ENCODE measurements around the gene ARID1A.

The ARID1A gene

DNA sequence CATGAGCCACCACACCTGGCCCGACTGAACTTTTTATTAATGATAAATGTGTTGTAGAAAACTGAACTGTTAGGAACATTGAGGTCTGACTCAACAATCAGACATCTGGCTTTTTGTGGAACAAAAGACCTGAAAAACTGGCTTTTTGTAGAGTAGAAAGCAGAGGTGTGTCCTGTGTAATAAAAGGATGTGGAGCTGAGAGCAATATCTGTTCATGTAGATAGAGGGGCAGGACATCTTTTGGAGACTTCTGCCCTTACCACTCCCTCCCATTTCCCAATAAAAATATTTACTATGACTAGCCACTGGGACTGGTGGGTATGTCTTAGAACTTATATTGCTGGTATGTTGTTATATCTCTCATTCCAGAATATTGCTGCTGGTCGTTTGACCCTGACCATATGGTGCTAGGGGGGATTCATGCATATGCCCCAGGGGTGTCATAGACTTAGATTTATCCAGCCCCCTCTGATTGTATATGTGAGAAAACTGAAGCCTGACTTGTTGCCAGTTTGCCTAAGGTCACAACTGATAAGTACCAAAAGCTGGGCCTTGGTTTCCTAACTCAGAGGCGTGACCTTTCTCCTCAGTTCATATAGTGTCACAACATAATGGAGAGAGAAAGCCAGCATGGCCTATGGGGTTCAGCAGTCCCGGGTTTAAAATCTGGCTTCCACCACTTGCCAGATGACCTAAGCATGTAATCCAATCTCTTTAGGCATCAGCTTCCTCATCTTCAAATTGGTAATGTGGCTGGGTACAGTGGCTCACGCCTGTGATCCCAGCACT, 58.5 kb downstream of the ARID1A start:
- in situ Hi-C loops (cut with MboI; ENCODE audit: low sequenced_read_pairs), result no loop called here

DNA sequence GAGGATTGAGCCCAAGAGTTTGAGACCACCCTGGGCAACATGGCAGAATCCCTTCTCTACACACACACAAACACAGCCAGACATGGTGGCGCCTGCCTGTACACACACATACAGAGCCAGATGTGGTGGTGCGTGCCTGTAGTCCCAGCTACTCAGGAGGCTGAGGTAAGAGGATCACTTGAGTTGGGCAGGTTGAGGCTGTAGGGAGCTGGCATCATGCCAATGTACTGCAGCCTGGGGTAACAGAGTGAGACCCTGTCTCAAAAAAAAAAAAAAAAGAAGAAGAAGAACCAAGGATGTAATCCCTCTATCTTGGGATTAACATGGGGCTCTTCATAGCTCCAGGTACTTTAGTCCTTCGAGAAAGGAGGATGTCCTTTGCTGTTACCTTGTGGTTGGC, 62.5 kb downstream of the ARID1A start:
- in situ Hi-C loops (cut with MboI; ENCODE audit: low sequenced_read_pairs), result no loop called here

GRCh38 chr1:26759531-26759930, 63.7 kb downstream of the ARID1A start:
- in situ Hi-C loops (cut with MboI; ENCODE audit: low sequenced_read_pairs), result no loop called here

DNA sequence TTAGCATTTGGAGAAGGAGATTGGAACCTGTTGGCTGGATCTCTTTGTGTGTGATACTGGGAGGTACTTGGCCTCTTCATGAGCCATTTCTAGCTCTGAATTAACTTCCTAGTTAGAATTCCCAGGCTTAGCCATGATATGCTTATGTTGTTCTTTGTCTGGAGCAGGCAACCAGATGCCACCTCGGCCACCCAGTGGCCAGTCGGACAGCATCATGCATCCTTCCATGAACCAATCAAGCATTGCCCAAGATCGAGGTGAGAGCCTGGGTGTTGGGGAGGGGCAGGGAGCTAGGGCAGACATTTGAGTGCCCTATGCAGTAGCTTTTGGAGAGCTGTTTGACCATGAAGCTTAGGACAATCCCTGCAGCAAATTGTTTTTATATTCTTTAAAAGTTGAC, 65.4 kb downstream of the ARID1A start:
- in situ Hi-C loops (cut with MboI; ENCODE audit: low sequenced_read_pairs), result no loop called here

DNA sequence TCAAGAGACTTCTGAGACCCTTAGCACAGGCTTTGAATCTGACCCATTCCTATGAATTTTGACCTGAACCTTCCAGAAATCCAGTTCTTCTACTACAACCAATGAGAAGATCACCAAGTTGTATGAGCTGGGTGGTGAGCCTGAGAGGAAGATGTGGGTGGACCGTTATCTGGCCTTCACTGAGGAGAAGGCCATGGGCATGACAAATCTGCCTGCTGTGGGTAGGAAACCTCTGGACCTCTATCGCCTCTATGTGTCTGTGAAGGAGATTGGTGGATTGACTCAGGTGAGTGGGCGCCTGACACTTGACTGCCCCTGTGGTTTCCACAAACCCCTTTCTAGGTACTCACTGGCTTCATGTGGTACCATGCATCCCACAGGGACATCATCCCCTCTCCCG, 71.9 kb downstream of the ARID1A start:
- in situ Hi-C loops (cut with MboI; ENCODE audit: low sequenced_read_pairs), result no loop called here

- in situ Hi-C loops (cut with MboI; ENCODE audit: low sequenced_read_pairs), result no loop called here
Observed at GRCh38 chr1:26768755-26769154, 72.9 kb downstream of the ARID1A start.

- in situ Hi-C loops (cut with MboI; ENCODE audit: low sequenced_read_pairs), result no loop called here
Observed at GRCh38 chr1:26771285-26771642, 75.4 kb downstream of the ARID1A start.

GRCh38 chr1:26771643-26772321, 76.0 kb downstream of the ARID1A start:
- in situ Hi-C loops (cut with MboI; ENCODE audit: low sequenced_read_pairs), result no loop called here

- in situ Hi-C loops (cut with MboI; ENCODE audit: low sequenced_read_pairs), result no loop called here
Observed at GRCh38 chr1:26772687-26773086, 76.9 kb downstream of the ARID1A start.

GRCh38 chr1:26774462-26774861, 78.6 kb downstream of the ARID1A start:
- in situ Hi-C loops (cut with MboI; ENCODE audit: low sequenced_read_pairs), result no loop called here

DNA sequence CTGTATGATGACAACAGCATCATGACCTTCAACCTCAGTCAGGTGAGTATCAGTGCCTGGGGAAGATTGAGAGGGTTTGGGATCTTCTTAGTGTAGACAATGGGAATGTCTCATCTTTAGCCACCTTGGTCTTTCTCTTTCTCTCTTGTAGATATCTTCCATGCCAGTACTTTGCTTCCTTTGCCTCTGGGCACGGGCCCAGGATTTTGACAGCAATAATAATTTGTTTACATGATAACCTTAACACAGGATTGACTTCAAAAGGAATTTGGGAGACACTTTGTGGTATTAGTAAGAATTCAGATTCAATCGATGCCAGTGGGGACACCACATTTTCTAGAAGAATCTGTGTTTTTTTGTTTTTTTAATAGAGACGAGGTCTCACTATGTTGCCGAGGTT, 79.9 kb downstream of the ARID1A start:
- in situ Hi-C loops (cut with MboI; ENCODE audit: low sequenced_read_pairs), result no loop called here

DNA sequence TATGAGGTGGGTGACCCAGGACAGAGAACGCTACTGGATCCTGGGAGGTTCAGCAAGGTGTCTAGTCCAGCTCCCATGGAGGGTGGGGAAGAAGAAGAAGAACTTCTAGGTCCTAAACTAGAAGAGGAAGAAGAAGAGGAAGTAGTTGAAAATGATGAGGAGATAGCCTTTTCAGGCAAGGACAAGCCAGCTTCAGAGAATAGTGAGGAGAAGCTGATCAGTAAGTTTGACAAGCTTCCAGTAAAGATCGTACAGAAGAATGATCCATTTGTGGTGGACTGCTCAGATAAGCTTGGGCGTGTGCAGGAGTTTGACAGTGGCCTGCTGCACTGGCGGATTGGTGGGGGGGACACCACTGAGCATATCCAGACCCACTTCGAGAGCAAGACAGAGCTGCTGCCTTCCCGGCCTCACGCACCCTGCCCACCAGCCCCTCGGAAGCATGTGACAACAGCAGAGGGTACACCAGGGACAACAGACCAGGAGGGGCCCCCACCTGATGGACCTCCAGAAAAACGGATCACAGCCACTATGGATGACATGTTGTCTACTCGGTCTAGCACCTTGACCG, 83.4 kb downstream of the ARID1A start:
- in situ Hi-C loops (cut with MboI; ENCODE audit: low sequenced_read_pairs), result no loop called here

- in situ Hi-C loops (cut with MboI; ENCODE audit: low sequenced_read_pairs), result no loop called here
Observed at GRCh38 chr1:26780344-26780957, 84.6 kb downstream of the ARID1A start.

GRCh38 chr1:26781206-26781825, 85.5 kb downstream of the ARID1A start:
- in situ Hi-C loops (cut with MboI; ENCODE audit: low sequenced_read_pairs), result no loop called here

DNA sequence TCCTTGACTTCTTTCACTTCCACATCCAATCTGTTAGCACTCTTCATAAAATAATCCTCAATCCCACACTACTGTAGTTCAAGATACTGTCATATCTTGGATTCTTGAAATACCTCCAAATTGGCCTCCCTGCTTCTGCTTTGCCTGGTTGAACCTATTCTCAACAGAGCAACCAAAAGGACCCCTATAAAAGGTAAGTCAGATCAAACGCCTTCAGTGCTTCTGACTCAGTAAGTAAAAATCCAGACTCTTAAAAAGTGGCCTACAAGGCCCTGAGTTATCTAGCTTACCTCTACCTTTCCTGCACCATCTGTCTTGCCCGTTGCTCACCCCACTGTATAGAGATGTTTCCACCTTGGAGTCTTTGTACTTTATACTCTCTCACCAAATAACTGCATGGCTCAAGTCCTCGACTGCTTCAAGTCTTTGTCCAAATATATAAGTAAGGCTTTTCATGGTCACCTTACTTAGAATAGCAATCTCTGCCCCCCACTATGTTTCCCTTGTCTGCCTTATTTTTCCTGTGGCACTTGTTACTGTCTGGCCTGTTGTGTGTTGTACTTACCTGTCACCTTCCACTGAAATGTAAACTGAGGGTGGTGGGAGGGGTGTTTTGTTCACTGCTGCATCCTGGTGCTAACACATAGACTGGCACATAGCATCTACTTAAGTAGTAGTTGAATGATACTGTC, 86.9 kb downstream of the ARID1A start:
- in situ Hi-C loops (cut with MboI; ENCODE audit: low sequenced_read_pairs), result no loop called here

- in situ Hi-C loops (cut with MboI; ENCODE audit: low sequenced_read_pairs), result no loop called here
Observed at GRCh38 chr1:26783646-26784022, 87.8 kb downstream of the ARID1A start.

GRCh38 chr1:26784023-26784871, 88.4 kb downstream of the ARID1A start:
- in situ Hi-C loops (cut with MboI; ENCODE audit: low sequenced_read_pairs), result no loop called here

- in situ Hi-C loops (cut with MboI; ENCODE audit: low sequenced_read_pairs), result no loop called here
Observed at GRCh38 chr1:26784886-26785285, 89.1 kb downstream of the ARID1A start.

DNA sequence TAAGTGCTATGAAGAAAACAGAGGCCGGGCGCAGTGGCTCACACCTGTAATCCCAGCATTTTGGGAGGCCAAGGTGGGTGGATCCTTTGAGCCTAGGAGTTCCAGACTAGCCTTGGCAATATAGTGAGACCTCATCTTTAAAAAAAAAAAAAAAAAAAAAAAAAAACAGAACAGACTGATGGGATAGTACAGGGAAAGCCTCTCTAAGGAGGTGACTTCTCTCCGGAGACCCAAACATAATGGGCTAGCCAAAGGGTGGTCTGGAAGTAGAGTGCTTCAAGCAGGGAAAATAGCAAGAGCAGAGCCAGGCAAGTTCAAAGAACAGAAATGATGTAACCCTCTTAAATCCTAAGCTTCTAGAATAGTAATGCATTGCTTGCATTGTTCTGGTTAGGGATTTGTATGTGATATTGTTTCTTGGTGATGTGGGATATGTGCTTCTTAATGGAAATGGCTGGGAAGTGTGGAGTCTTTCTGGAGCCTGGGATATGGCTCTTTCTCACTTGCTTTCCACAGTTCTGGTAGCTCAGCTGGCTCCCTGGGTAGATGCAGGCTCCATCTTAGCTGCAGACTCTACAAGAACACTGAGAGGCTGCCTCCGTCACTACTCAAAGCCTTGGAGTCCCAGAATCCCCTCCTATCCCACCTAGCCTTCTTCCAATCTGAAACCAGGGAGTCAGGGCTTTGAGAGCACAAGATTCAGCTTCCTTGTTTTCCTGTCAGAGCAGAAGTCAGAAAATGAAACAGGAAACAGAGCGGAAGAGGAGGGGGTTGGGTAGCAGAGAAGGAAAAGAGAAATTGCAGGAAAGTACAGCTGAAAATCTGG, 90.0 kb downstream of the ARID1A start:
- in situ Hi-C loops (cut with MboI; ENCODE audit: low sequenced_read_pairs), result no loop called here

All from HL-60/S4 treated with phorbol 12-myristate 13-acetate at 8.2 ng/mL for 4 days and 3 days (cell line).